ENCODE results near the gene PIK3R3.

PIK3R3 gene

DNA sequence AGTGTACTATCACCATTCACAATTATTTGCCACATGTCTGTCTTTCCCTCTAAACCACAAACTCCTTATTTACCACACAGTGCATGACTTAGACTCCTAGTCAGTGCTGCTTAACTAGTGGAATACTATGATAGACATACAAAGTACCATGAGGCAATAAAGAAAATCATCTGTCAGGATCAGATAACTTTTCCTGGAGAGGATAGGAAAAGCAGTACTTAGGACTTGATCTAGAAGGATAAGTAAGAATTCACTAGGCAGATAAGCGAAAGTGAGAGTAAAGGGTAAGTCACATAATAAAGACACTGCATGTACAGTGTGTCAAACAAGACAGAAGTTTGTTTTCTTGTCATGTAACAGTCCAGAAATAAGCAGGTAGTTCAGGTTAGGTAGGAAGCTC lies 21.3 kb upstream of the PIK3R3 start:
- no peak for DNase-seq

DNA sequence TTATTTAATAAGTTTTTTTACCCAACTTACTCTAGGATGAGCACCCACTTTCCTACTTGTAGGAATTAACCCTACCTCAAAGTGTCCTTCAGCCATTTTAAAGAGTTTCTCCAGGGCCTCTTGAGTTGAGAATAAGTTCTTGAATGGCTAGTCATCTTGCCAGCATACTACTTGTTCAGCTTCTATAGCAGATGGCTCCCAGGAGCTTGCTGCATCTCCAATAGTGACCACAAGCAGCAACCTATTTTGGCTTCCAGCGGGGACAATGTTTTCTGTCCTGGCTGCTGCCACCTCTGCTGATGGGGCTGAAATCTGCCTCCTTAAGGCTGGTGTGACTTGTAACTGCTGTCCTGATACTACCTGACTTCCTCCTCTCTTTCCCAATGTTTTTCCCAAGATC lies 20.8 kb upstream of the PIK3R3 start:
- no peak for DNase-seq

DNA sequence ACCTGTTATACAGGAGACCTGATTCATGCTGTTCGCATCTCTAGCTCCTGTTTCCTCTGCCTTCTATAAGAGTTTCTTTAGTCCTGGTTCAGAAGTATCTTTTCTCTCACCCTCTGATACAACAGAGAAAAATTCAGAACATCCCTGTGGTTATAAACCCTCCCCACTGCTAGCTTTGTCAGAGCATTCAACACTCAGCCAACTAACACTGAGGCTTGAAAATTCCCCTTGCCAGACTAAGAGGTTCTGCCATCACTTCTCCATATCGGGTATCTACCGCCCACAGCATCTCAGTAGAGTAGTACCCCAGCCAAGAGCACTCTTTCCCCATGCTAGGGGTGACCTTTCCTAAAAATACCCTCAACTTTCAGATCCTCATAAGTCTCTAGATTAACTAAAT lies 19.6 kb upstream of the PIK3R3 start:
- DNase-seq, result no peak

DNA sequence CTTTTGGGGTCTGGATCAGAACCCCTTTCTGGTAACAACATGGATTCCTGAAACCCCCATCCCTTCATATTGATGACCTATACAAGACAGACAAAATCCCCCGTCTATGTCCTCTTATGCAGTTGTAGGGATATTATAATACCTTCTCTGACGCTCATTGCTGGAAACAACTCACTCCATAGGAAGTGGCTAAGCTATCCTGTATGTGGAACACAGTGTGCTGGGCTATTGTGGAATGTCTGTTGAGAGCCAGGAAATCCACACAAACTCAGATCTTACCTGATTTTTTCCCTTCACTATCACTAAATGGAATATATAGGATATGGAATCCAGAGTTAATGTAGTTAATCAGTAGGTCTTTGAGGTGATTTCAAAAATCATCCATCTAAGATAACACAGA lies 17.7 kb upstream of the PIK3R3 start:
- no peak for DNase-seq

GRCh38 chr1:46148318-46148717 lies 15.9 kb upstream of the PIK3R3 start:
- no peak for DNase-seq

- no peak for DNase-seq
These were observed 5.5 kb upstream of the PIK3R3 start for GRCh38 chr1:46137916-46138315.

DNA sequence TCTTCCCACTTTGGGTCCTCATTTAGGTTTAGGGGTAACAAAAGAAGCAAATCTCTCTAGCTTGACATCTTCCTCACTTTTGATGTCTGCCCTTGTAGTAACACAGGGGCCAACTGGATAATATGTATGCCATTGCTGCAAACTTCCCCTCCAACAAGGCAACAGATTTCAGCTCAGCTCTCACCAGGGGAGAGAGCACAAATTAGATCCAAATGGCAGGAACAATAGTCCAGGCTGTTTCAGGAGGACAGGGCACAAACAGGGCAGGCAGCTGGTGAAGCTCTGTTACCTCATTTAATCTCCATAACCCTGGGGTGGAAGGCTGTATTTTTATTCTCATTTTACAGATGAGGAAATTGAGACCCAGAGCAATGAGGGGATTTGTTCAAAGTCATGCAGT lies 4.3 kb upstream of the PIK3R3 start:
- DNase-seq, result no peak

- DNase-seq, result no peak
These were observed 2.4 kb upstream of the PIK3R3 start for GRCh38 chr1:46134660-46135331.

- DNase-seq, result no peak
These were observed 1.4 kb upstream of the PIK3R3 start for GRCh38 chr1:46133781-46134350.

GRCh38 chr1:46133181-46133658 lies 791 bp upstream of the PIK3R3 start:
- DNase-seq, result no peak

- DNase-seq, result no peak
These were observed 509 bp downstream of the PIK3R3 start for GRCh38 chr1:46131712-46132528.

GRCh38 chr1:46131093-46131492 lies 1.3 kb downstream of the PIK3R3 start:
- DNase-seq, result no peak

DNA sequence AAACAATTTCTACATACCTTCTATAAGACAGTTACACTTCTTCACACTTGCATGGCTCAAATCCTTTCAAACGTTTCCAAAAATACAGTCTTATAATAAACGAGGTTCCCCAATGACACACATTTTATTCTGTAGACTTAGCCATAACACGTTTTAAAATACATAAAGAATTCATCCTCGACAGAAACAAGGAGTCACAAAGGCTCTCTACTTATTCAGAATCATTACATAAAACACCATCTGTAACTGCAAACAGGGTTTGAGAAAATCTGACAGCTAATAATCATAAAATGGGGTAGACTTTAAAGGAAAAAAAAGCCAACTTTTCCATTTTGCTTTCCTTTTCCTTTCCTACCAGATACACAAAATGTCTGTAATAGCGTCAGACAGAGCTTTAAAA lies 1.8 kb downstream of the PIK3R3 start:
- DNase-seq, result no peak

GRCh38 chr1:46130121-46130520 lies 2.3 kb downstream of the PIK3R3 start:
- DNase-seq, result no peak

GRCh38 chr1:46128344-46128743 lies 4.1 kb downstream of the PIK3R3 start:
- no peak for DNase-seq

DNA sequence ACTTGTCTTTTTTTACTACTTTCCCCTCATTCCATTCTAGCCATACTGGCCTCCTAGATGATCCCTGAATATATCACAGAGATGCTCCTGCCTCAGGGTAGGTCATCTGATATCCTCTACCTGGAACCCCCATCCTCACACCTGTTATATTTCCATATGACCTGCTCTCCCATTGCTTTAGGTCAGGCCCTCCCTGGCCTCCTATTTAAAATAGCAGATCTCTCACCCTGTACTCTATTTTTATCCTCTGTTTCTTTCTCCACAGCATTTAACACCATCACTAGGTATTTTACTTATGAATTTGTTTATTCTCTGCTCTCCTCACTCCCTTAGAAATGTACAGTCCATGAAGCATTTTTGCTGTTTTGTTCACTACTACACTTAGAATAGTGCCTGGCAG lies 13.6 kb downstream of the PIK3R3 start:
- DNase-seq, result no peak

GRCh38 chr1:46117810-46118494 lies 14.5 kb downstream of the PIK3R3 start:
- DNase-seq, result no peak

DNA sequence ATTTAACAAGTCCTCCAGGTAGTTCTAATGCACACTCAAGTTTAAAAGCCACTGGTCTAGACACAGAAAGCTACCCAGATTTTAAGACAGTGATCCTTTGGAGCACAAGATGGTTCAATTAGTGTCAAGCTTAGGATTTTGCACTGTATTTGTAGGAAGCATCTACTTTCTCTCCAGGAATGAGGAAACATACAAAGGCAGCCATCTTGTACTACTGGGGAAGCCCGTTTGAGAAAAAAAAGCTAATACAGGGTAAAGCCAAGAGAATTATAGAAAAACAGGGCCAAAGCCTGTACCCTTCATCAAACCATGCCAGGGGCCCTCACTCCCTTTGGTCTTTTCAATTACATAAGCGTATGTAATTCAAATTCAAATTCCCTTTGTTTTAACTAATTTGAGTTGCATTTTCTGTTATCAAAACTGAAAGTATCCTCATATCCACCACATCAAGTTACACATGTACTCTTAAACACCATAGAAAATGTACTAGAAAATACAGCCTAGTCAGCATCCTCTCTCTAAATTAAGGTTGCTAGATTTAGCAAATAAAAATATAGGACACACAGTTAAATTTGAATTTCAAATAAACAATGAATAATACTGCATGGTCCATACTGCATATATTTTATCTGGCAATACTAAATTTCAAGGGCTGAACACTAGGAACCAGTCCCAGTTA lies 17.4 kb downstream of the PIK3R3 start:
- no peak for DNase-seq

DNA sequence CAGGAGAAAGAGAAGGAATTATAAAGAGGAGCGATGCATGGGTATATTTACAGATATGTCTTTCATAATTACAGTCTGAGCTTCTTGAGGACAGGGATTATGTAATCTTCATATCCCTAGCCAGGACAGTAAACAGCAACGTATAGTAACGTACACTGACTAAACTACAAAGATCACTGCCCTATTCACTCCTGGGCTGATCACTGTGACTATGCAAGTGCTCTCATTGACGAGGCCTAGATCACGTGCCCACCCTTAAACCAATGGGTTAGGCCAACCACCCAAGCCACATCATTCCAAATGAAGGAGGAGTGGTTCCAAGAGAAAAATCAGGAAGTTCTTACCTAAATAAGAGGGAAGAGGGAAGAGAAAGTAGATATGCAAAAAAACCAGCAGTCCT lies 18.5 kb downstream of the PIK3R3 start:
- no peak for DNase-seq

DNA sequence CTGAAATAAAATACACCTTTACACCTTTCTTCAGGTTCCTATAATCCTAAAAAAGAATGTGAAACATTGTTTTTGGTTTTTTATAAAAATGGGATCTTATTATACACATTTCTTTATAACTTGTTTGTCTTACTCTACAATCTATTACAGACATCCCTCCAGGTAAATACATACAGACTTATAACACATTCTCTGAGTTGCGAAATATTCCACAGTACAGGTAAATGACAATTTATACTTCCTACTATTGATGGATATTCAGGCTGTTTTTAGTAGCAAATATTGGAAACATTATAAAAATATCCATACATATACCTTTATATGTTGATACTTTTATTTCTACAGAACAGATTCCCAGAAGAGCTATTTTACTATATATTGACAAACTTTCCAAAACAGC lies 20.3 kb downstream of the PIK3R3 start:
- DNase-seq, result no peak

GRCh38 chr1:46110521-46110920 lies 21.9 kb downstream of the PIK3R3 start:
- no peak for DNase-seq

- no peak for DNase-seq
These were observed 29.5 kb downstream of the PIK3R3 start for GRCh38 chr1:46102769-46103476.

Data from CD4-positive, alpha-beta T cell treated with Interferon gamma for 1 hour (primary cell).